NCI-H526 (cell line): Measurements from ENCODE around the gene TP53I11.

Source experiments
- DNase-seq, 2 experiments: peaks; one replicate each; lab custom pipeline; 2025; lab: John Stamatoyannopoulos, UW

Gene TP53I11

GRCh38 chr11:44912270-44912987 is 38.3 kb downstream of the TP53I11 start:
- DNase-seq = no peak

DNA sequence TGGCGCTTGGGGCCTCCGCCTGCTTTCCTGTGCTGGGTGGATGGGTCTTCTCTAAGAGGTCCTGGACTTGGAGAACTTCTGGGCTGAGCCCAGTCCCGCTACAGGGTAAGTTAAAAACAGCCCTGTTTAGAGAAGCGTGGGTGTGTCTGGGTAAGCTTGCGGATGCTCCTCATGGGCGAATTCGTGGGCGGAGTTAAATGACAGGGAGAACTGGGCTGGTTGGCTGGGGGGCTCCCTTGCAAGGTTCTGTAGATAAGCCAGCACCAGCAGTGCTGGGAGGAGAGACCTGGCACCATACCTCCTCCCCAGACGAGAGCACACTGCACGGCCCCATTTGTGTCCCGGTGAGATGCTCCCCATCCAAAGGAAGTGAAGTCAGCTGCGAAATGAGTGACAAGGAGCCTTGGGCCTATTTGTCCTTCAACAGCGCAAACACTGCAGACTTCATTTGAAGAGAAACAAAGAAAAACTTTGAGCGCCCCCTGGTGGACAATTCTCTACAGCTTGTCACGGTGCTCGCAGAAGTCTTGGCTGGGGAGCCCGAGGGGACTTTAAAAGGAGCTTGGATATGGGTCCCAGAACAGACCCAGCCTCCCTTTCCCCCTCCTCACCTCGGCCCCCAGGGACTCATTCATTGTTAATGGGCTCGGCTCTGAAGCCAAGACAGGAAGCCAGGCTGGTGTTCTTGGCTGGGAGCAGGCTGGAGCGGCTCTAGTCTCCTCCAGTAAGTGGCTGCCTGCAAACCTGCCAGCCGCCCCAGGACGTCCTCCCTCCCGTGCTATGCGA is 39.5 kb downstream of the TP53I11 start:
- DNase-seq = peak; percentile 84 to 95

DNA sequence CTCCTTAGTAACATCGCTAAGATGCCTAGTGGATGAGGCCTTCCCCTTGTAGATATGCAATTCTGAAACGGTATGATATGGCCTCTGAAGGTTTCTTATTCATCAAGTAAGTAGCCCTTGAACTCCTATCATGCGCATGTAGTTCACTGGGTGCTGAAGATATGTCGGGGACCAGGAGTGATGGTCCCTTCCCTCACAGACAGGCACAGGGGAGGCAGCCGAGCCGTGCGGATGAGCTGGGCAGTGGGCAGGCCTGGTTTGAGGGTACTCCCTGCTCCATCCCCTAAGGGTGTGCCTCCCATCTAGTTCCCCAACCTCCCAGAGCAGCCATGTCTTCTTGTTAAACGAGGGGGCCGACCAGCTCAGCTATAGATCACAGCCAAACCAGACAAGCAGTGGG is 40.1 kb downstream of the TP53I11 start:
- no peak for DNase-seq

DNA sequence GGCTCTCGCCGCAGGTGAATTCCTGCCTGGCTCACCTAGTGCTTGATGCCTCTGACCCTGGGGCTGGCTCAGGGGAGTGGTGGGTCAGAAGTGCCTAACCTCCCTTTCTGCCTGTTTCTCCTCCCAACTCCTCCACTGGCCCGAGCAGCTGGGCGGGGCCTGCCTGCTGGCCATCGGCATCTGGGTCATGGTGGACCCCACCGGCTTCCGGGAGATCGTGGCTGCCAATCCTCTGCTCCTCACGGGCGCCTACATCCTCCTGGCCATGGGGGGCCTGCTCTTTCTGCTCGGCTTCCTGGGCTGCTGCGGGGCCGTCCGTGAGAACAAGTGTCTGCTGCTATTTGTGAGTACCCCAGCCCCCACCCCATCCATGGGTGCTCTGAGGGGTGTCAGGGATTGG is 41.1 kb downstream of the TP53I11 start:
- no peak for DNase-seq

- DNase-seq = no peak
Observed at GRCh38 chr11:44906649-44907048, 44.0 kb downstream of the TP53I11 start.

DNA sequence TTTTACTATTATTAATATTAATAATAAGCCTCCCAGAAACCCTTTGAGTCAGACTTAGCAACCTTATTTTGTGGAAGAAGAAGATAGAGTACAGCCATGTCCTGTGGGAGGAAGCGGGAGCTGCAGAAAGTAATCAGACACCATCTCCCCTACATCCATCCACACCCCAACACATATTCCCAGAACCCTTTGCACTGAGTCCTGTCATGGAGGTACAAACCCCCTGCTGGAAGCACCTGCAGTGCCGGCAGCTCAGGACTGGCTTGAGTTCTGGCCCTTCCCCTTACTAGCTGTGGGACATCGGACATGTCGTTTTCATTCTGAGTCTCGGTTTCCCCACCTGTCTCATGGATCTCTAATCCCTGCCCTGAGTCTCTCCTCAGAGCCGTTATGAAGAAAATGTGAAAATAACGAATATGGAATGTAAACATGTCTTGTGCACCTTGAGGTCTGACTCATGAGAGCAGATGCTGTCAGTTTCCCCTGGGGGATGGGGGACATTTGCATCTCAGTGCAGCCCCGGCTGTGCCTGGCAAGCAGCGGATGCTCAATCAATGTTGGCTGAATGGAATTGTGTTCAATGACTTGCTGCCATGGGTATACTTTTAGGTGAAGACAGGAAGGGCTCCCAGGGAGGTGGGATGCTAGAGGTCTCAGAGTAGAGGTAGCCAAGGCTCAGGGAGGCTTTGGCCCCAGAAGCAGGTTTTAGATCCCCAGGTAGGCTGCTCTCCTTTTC is 45.4 kb downstream of the TP53I11 start:
- peak; percentile 30 to 77 for DNase-seq

DNA sequence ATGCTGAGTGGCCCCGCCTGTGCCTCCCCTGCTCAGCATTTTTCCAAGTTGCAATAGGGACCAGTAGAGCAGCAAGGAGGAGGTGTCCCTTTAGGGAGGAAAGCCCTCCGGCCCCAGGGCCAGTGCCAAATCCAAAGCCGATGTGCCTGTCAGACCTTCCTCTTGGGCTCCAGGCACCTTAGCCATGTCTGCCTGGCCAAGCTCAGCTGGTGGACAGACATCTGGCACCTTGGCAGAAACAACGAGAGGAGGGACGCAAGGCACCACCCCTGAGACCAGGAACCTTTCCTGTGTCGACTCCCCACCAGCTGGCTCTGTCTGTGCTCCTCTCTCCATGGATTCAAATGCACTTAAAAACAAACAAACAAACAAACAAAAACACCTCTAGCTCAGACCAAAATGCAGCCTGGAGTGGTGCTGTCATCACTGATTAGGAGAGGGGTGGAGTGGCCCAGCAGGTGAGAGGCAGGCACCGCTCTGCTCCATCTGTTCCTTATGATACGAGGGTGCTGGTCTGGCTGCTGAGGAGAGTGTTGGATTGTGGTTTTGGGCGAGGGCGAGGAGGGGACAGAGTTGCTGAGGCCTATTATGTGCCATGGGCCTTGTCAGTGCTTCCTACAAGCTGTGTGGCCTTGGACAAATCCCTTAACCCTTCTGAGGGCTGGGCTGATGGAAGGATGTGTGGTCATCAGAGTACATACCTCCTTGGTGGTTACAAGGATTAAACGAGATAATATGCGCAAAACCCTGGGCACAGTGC is 46.2 kb downstream of the TP53I11 start:
- no peak for DNase-seq

- no peak for DNase-seq
Observed at GRCh38 chr11:44903518-44903917, 47.2 kb downstream of the TP53I11 start.

GRCh38 chr11:44903035-44903434 is 47.6 kb downstream of the TP53I11 start:
- DNase-seq = no peak

DNA sequence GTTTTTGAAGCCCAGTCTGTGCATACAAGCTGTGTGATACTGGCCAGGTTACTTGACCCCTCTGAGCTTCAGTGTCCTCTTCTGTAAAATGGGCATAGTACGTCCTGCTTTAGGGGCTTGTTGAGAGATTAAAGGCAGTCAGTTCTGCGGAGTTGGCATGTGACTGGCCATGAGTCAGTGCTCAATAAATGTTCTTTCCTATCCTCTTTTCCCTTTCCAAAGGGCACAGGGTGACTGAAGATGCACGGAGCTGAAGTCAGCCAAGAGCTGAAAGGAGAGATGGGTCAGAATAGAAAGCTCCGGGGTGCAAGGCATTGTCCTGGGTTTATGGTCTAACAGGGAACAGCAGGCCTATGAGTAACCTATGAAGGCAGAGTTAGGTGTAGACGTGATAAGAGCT is 48.9 kb downstream of the TP53I11 start:
- no peak for DNase-seq

DNA sequence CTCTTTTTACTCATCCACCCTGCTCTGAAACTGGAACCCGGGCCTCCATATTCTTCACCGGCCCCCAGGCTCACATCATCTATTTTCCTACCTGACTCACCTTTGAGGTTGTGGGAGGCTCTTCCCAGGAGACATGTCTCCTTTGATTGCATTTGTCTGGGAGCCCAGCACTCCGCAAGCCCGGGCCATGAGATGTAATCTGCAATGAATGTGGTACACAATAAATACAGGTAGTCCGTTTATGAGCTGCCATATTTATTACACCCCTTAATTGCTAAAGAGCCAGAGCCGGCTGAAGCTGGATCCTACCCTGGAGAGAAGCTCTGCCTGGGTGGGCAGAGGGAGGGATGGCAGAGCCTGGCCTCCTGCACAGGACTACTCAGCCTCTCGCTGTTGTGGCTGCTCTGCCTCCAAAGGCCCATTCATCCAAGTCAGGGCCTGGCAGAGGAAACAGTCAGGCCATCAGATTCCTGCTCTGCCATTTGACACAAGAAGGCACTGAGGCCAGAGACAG is 49.5 kb downstream of the TP53I11 start:
- DNase-seq = no peak

- DNase-seq = peak in 1 of 2 experiments; percentile 44
Observed at GRCh38 chr11:44899959-44900358, 50.7 kb downstream of the TP53I11 start.

GRCh38 chr11:44893846-44894617 is 56.7 kb downstream of the TP53I11 start:
- peak; percentile 35 to 90 for DNase-seq

- DNase-seq = no peak
Observed at GRCh38 chr11:44893308-44893822, 57.3 kb downstream of the TP53I11 start.

- DNase-seq = no peak
Observed at GRCh38 chr11:44892843-44893242, 57.8 kb downstream of the TP53I11 start.

DNA sequence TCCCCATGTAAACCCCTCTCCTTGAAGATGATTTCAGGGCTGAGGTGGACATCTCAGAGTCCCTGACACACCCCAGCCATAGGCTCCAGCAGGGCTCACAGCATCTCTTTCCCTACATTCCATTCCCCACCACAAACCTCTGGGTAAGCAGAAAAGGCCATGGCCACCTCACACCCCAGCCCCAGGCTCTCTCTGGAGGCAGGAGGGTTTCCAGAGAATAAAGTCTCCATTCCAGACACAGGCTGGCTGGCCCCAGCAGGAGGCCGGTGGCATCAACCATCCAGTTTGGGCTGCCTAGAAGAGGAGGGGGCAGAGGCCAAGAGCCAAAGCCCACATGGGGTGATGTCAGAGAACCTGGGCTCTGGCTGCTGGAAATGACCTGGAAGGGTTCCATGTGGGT is 61.4 kb downstream of the TP53I11 start:
- no peak for DNase-seq

- no peak for DNase-seq
Observed at GRCh38 chr11:44887636-44888035, 63.0 kb downstream of the TP53I11 start.

- no peak for DNase-seq
Observed at GRCh38 chr11:44886790-44887140, 63.9 kb downstream of the TP53I11 start.

- DNase-seq = no peak
Observed at GRCh38 chr11:44885919-44886789, 64.5 kb downstream of the TP53I11 start.
